DND-41 (cell line): ENCODE measurements around the gene PFN1.

Source experiments
- ATAC-seq: fragments of 200-7000 bp; cut with Tn5 transposase; 3 replicates; pipeline ENCODE4 v1.9.1; 2021; ENCODE audit warnings: low read depth; ENCODE audit not compliant: insufficient read depth
- DNase-seq: peaks from one replicate; pipeline ENCODE4 v3.0.0-alpha.2; 2020
- H2AFZ ChIP-seq: 2 replicates; pipeline ENCODE4 v1.6.0; 2012; ENCODE audit warnings: low read depth, low read length
- H3K27ac ChIP-seq: 2 replicates; pipeline ENCODE4 v1.5.1; 2012; ENCODE audit warnings: low read length, inconsistent platforms
- H3K27me3 ChIP-seq: fragments of 200-600 bp; sonication (generic); 2 replicates; pipeline ENCODE4 v1.6.0; 2012; ENCODE audit warnings: low read length, mild to moderate bottlenecking, inconsistent platforms; ENCODE audit not compliant: insufficient read depth, poor library complexity
- H3K36me3 ChIP-seq: 2 replicates; pipeline ENCODE4 v1.5.1; 2012; ENCODE audit warnings: low read length, inconsistent platforms; ENCODE audit not compliant: insufficient read depth
- H3K4me1 ChIP-seq: 2 replicates; pipeline ENCODE4 v1.5.1; 2012; ENCODE audit warnings: mild to moderate bottlenecking, low read length; ENCODE audit not compliant: insufficient read depth
- H3K4me2 ChIP-seq: 2 replicates; pipeline ENCODE4 v1.6.0; 2012; ENCODE audit warnings: mild to moderate bottlenecking, moderate library complexity, low read length, inconsistent platforms; ENCODE audit not compliant: insufficient read depth
- H3K4me3 ChIP-seq, 2 experiments: fragments of 200-600 bp in 1 of 2; shearing (Covaris generic) in 1 of 2; 2 replicates each; pipeline ENCODE4 v1.5.1; 2012 to 2016; ENCODE audit warnings: inconsistent platforms in 2 of 2, low read length in 2 of 2, mild to moderate bottlenecking in 2 of 2, low read depth in 1 of 2, moderate library complexity in 1 of 2
- H3K79me2 ChIP-seq: 2 replicates; pipeline ENCODE4 v1.6.0; 2012; ENCODE audit warnings: low read length, inconsistent platforms; ENCODE audit not compliant: insufficient read depth
- H3K9ac ChIP-seq: 2 replicates; pipeline ENCODE4 v1.6.0; 2012; ENCODE audit warnings: low read depth, mild to moderate bottlenecking, inconsistent platforms, low read length, moderate library complexity
- H3K9me3 ChIP-seq: 2 replicates; pipeline ENCODE4 v1.5.1; 2012; ENCODE audit warnings: low read length, moderate library complexity, mild to moderate bottlenecking, inconsistent platforms; ENCODE audit not compliant: insufficient read depth, severe bottlenecking
- H4K20me1 ChIP-seq: 2 replicates; pipeline ENCODE4 v1.6.0; 2012; ENCODE audit warnings: low read length; ENCODE audit not compliant: insufficient read depth
- CTCF ChIP-seq: IDR thresholded peaks from 2 replicates; pipeline ENCODE4 v1.5.1; 2012; ENCODE audit warnings: borderline replicate concordance, low read length, moderate library complexity, mild to moderate bottlenecking; ENCODE audit not compliant: poor library complexity, severe bottlenecking; ENCODE audit errors: extremely low read depth
- EZH2 ChIP-seq: IDR thresholded peaks from 3 replicates; pipeline ENCODE4 v1.6.1; 2012; ENCODE audit warnings: borderline replicate concordance, low read depth, mild to moderate bottlenecking, moderate library complexity, low read length, inconsistent platforms; ENCODE audit not compliant: severe bottlenecking

PFN1 gene

DNA sequence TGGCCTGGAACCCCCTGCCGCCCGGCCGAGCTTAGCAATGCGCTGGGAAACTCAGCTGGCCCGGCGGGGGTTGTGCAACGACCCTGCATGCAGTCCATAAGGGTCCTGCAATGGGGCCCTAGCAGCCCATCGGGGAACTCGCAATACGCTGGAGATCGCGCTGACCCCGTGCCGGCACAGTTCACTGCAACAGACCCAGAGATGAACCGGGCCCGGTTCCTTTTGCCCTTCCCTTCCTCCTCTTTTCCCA, 8.9 kb downstream of the PFN1 start:
- H3K36me3 ChIP-seq = peaks cover 59% of the 10 kb centered on the region

DNA sequence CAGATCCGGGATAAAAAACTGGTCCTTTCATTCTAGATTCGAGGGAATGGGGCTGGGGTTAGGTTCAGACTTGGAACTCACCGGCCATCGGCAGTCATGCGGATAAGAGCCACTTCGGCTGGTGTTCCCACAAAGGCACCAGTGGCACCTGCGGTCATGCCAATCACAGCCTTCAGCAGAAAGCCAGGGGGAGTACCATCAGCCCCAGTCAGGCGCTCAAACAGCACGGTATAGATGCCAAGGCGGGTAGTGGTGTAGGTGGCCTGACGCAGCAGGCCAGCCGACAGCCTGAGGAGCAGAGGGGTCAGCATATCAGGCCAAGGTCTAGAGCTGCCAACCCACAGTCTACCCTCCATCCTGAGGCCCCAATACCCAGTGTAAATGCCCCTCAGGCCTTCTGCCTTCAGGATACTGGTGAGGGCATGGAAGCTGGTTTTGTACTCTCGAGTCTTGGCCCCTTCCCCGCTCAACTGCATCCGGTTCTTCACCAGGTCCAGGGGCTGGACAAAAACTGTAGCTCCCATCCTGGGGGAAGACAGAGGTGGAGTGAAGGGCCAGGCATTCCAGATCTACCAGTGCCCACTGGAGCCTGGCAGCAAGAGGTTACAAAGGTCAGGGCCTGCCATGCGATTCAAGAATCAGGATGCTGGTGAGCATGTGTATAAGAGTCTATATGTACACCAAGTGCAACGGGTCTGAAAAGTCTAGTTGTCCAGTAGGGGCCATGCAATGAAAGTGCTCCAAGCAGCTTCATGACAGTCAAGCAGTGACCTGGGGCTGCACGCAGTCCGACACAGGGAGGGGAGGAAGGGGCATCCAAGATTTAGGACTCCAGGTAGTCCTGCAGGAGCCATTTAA, 9.4 kb downstream of the PFN1 start:
- TF ChIP-seq EZH2 = no peak
- no peak for TF ChIP-seq CTCF
- Histone ChIP-seq H4K20me1 (peaks cover 42% of the 10 kb centered on the region; the same call in 1 of the 2 replicates), H3K9me3 (no peaks in the 10 kb centered on the region), H3K27ac (peak overlapping the region; percentile 94), H3K36me3 (peaks cover 53% of the 10 kb centered on the region), H3K79me2 (peaks cover 53% of the 10 kb centered on the region), H3K4me1 (peaks cover 46% of the 10 kb centered on the region), H3K9ac (peak overlapping the region; percentile 82), H3K27me3 (no peaks in the 10 kb centered on the region), H2AFZ (peak overlapping the region; percentile 84), H3K4me2 (peak overlapping the region; percentile 83), H3K4me3 (peak overlapping the region; percentile 47 to 77)
- ATAC-seq (no peak), DNase-seq (no peak)

More for the DNA sequence above, 8.9 kb downstream of the PFN1 start:
- Histone ChIP-seq H4K20me1 (peaks cover 44% of the 10 kb centered on the region), H3K9me3 (no peaks in the 10 kb centered on the region), H3K27me3 (no peaks in the 10 kb centered on the region), H3K4me2 (peak overlapping the region; percentile 83), H3K27ac (peak overlapping the region; percentile 94), H3K9ac (peak overlapping the region; percentile 82), H2AFZ (peak overlapping the region; percentile 84), H3K4me3 (peak overlapping the region; percentile 47 to 77), H3K4me1 (peaks cover 51% of the 10 kb centered on the region), H3K79me2 (peaks cover 59% of the 10 kb centered on the region)
- DNase-seq = no peak
- peak; percentile 0; the same call in 1 of the 3 replicates for ATAC-seq
- TF ChIP-seq EZH2 (no peak), CTCF (no peak)

- Histone ChIP-seq H3K27me3 (no peaks in the 10 kb centered on the region), H3K4me3 (peak overlapping the region in 1 of 2 experiments; percentile 77; a peak in 1 of 4 replicates), H3K79me2 (peaks cover 45% of the 10 kb centered on the region), H3K9ac (peak overlapping the region; percentile 82), H3K27ac (no peak overlapping the region; the same call in 1 of the 2 replicates), H3K4me2 (peak overlapping the region; percentile 83), H3K36me3 (peaks cover 45% of the 10 kb centered on the region), H3K4me1 (peaks cover 38% of the 10 kb centered on the region), H4K20me1 (peaks cover 38% of the 10 kb centered on the region; the same call in 1 of the 2 replicates), H3K9me3 (no peaks in the 10 kb centered on the region), H2AFZ (no peak overlapping the region)
- ATAC-seq = no peak
- DNase-seq = no peak
- TF ChIP-seq CTCF (no peak), EZH2 (no peak)
These were observed 10.2 kb downstream of the PFN1 start for GRCh38 chr17:4938069-4938491.
